SIG-M5 treated with dmso at 0.1 percent for 504 hours (cell line): ENCODE measurements around the gene GK2.
A peak's percentile ranks its signal among the peaks of the same experiment; 100 is the strongest.

Experiments
- DNase-seq: peaks from one replicate; lab custom pipeline; 2025; ENCODE audit not compliant: unreplicated experiment; lab: John Stamatoyannopoulos, UW

GK2 gene

GRCh38 chr4:79408063-79408462 is at the start of gene GK2:
TSS of gene GK2 (minus strand) at chr4:79408228. CDS start at chr4:79408200, 28 bp downstream.
- no peak for DNase-seq

- no peak for DNase-seq
These were observed 47.2 kb upstream of the GK2 start for GRCh38 chr4:79455216-79455615.

GRCh38 chr4:79454656-79455055 is 46.6 kb upstream of the GK2 start:
- DNase-seq: no peak

GRCh38 chr4:79450053-79450452 is 42.0 kb upstream of the GK2 start:
- no peak for DNase-seq

GRCh38 chr4:79446145-79446544 is 38.1 kb upstream of the GK2 start:
- no peak for DNase-seq

GRCh38 chr4:79445371-79445781 is 37.3 kb upstream of the GK2 start:
- no peak for DNase-seq

- no peak for DNase-seq
These were observed 34.4 kb upstream of the GK2 start for GRCh38 chr4:79442422-79442821.

GRCh38 chr4:79439489-79439888 is 31.5 kb upstream of the GK2 start:
- no peak for DNase-seq

- no peak for DNase-seq
These were observed 23.8 kb upstream of the GK2 start for GRCh38 chr4:79431839-79432238.

- DNase-seq: no peak
These were observed 21.3 kb upstream of the GK2 start for GRCh38 chr4:79429113-79429903.

- DNase-seq: no peak
These were observed 19.0 kb upstream of the GK2 start for GRCh38 chr4:79426989-79427388.

- no peak for DNase-seq
These were observed 17.6 kb upstream of the GK2 start for GRCh38 chr4:79425586-79425985.

- DNase-seq: peak; percentile 38
These were observed 13.5 kb upstream of the GK2 start for GRCh38 chr4:79421483-79421882.

- DNase-seq: no peak
These were observed 5.9 kb upstream of the GK2 start for GRCh38 chr4:79413886-79414285.

GRCh38 chr4:79413032-79413885 is 5.2 kb upstream of the GK2 start:
- DNase-seq: no peak

GRCh38 chr4:79404666-79405065 is 3.4 kb downstream of the GK2 start:
- DNase-seq: no peak

GRCh38 chr4:79403356-79403755 is 4.7 kb downstream of the GK2 start:
- DNase-seq: no peak

- no peak for DNase-seq
These were observed 5.6 kb downstream of the GK2 start for GRCh38 chr4:79402332-79402851.

GRCh38 chr4:79399076-79399475 is 9.0 kb downstream of the GK2 start:
- DNase-seq: no peak

- DNase-seq: no peak
These were observed 10.1 kb downstream of the GK2 start for GRCh38 chr4:79397951-79398350.

GRCh38 chr4:79396794-79397193 is 11.2 kb downstream of the GK2 start:
- DNase-seq: no peak

- no peak for DNase-seq
These were observed 12.2 kb downstream of the GK2 start for GRCh38 chr4:79395841-79396240.
